GM12892 (cell line): ENCODE data around the gene SLC12A5.

Experiments
- POLR2A ChIP-seq: IDR thresholded peaks from 2 replicates; pipeline ENCODE4 v1.6.1; 2011; ENCODE audit warnings: low read depth, low read length, control low read depth
- POLR2AphosphoS5 ChIP-seq: IDR thresholded peaks from 2 replicates; pipeline ENCODE4 v1.6.1; 2011; ENCODE audit warnings: low read depth, low read length, control low read depth
- TAF1 ChIP-seq: IDR thresholded peaks from 2 replicates; pipeline ENCODE4 v1.6.1; 2011; ENCODE audit warnings: low read depth, mild to moderate bottlenecking, control low read depth, low read length, borderline replicate concordance

DNA sequence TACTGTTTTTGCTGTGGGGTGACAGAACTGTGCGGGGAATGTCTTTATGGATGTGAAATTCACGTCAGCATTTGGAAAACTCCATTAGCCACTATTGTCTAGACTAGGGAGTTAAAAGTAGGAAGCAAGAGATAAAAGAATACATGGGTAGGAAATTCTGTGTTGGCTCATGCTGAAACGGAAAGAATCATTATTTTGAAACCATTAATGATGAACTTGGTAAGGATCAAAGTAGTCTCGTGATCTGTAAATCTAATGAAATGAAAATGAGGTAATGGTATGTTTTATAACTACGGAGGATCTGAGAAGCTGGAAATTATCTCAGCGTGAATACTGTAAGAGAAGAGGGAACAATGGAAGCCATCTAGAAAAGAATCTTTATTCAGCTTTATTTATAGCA, 78.0 kb downstream of the SLC12A5 start:
- TF ChIP-seq POLR2A = no peak
- TF ChIP-seq POLR2AphosphoS5 = no peak
- TF ChIP-seq TAF1 = no peak
